ENCODE results near the gene FAM161A.

GRCh38 chr2:61857224-61857623, 3.4 kb upstream of the FAM161A start:
- TF ChIP-seq CTCF (conservative IDR thresholded peaks at IDR 0.05) = no peak
- no peak for TF ChIP-seq ZFX (IDR thresholded peaks at IDR 0.05)

Measured in C4-2B (cell line).